ENCODE results near the gene PYGL. TPM values are rescaled to one million over a fixed set of nuclear protein-coding genes. Genes with fewer than 3 reads are reported as not detected.
"Not testable (repeated sequence)": the region's sequence is repeated elsewhere in the genome, so short reads cannot be mapped to it uniquely, and the experiment has no call there.

Gene PYGL
- total RNA-seq, 2 experiments from 2014 or later: 0.55 to 0.91 TPM

DNA sequence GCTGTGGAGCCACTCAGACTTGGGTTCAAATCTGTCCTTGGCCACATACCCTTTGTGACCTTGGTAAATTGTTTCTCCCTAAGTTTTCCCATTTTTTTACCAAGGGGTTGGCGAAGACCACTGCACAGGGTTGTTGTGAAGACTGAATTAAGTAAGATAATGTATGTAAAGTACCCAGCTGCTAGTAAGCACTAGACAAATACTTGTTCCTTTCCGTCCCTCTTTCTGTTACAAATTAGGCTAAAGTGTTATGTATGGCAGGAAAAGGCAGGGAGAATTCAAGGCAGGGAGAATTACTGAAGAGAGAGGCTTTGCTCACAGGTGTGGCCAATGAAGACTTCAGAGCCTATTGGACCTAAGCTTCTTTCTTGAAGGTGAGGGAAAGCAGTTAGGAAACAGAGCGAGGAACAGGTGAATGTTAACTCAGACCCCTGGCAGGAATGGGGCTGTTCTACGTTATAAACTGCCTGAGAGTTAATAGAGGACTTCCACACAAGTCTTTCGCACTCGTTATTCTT, 46.6 kb downstream of the PYGL start:
- H3K36me3 Mint-ChIP-seq: no peaks in the 10 kb centered on the region
- no peak overlapping the region for H3K4me3 Mint-ChIP-seq
- no peaks in the 10 kb centered on the region for H3K4me1 Mint-ChIP-seq
- H3K9me3 Mint-ChIP-seq (ENCODE audit: low read depth): no peaks in the 10 kb centered on the region
- ATAC-seq (no peak), DNase-seq (no peak)
- H3K27me3 Mint-ChIP-seq: peaks cover 21% of the 10 kb centered on the region
- CTCF ChIA-PET: no interaction called here
- H3K27ac Mint-ChIP-seq: no peak overlapping the region

DNA sequence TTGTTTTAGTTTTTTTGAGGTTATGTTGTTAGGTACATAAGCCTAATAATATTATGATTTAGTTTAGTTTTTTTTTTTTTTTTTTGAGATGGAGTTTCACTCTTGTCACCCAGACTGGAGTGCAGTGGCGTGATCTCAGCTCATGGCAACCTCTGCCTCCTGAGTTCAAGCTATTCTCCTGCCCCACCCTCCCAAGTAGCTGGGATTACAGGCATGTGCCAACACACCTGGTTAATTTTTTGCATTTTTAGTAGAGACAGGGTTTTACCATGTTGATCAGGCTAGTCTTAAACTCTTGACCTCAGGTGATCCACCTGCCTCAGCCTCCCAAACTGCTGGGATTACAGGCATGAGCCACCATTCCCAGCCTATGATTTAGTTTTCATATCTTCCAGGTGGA, 47.3 kb downstream of the PYGL start:
- H3K27ac Mint-ChIP-seq, CTCF ChIA-PET: not testable (repeated sequence)

DNA sequence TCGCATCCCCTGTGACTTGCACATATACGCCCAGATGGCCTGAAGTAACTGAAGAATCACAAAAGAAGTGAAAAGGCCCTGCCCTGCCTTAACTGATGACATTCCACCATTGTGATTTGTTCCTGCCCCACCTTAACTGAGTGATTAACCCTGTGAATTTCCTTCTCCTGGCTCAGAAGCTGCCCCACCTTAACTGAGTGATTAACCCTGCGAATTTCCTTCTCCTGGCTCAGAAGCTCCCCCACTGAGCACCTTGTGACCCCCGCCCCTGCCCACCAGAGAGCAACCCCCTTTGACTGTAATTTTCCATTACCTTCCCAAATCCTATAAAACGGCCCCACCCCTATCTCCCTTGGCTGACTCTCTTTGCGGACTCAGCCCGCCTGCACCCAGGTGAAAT, 47.9 kb downstream of the PYGL start:
- ATAC-seq; H3K4me1 Mint-ChIP-seq; CTCF ChIA-PET; H3K27ac Mint-ChIP-seq; H3K4me3 Mint-ChIP-seq; H3K9me3 Mint-ChIP-seq (ENCODE audit: low read depth); DNase-seq; H3K36me3 Mint-ChIP-seq: not testable (repeated sequence)
- H3K27me3 Mint-ChIP-seq: peaks cover 14% of the 10 kb centered on the region

More for the DNA sequence above, 47.3 kb downstream of the PYGL start:
- H3K4me3 Mint-ChIP-seq; H3K4me1 Mint-ChIP-seq; ATAC-seq; H3K9me3 Mint-ChIP-seq (ENCODE audit: low read depth); H3K36me3 Mint-ChIP-seq; DNase-seq: not testable (repeated sequence)
- H3K27me3 Mint-ChIP-seq: peaks cover 16% of the 10 kb centered on the region

DNA sequence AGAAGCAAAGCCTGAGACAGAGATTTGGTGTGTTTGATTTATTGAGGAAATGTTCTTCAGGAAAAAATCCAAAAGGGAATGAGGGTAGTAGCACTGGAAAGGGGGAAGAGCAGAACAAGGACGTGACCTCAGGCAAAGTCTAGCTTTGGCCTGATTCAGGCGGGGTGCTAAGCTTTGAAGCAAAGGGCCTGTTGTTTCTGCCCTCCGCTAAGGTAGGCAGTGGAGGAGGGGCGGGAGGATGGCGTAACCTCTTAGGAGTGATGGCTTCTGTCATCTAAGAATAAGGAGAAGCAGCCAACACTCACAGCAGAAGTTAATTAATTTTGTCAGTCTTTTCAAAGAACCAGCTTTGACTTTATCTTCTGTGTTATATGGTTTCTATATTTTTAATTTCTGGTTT, 52.0 kb downstream of the PYGL start:
- Mint-ChIP-seq H3K4me3 (no peak overlapping the region), H3K27me3 (peaks cover 8% of the 10 kb centered on the region), H3K36me3 (no peaks in the 10 kb centered on the region), H3K9me3 (ENCODE audit: low read depth) (no peaks in the 10 kb centered on the region), H3K27ac (no peak overlapping the region), H3K4me1 (no peaks in the 10 kb centered on the region)
- CTCF ChIA-PET: no interaction called here
- ATAC-seq: no peak
- no peak for DNase-seq

DNA sequence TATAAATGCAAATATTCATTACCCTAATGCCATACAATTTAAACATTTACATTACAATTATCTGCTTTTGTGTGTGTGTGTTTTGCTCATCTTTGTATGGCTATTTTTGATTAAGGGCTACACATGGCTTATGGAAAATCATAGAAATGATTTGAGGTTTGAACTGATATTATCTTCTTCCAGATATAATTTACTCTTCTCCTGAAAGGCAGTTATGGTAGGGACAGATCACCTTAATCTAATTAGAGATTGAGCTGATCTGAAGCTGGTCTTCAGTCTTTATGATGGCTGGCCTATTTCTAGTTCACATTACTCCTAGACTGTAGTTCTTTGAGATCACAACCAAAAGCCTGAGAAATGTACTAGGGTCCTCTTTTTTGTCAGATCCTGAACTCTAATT, 56.8 kb downstream of the PYGL start:
- no peaks in the 10 kb centered on the region for H3K36me3 Mint-ChIP-seq
- H3K27ac Mint-ChIP-seq: no peak overlapping the region
- no peaks in the 10 kb centered on the region for H3K9me3 Mint-ChIP-seq (ENCODE audit: low read depth)
- no peak for ATAC-seq
- H3K4me3 Mint-ChIP-seq: no peak overlapping the region
- DNase-seq: no peak
- H3K27me3 Mint-ChIP-seq: peaks cover 38% of the 10 kb centered on the region
- CTCF ChIA-PET: no interaction called here
- no peaks in the 10 kb centered on the region for H3K4me1 Mint-ChIP-seq

DNA sequence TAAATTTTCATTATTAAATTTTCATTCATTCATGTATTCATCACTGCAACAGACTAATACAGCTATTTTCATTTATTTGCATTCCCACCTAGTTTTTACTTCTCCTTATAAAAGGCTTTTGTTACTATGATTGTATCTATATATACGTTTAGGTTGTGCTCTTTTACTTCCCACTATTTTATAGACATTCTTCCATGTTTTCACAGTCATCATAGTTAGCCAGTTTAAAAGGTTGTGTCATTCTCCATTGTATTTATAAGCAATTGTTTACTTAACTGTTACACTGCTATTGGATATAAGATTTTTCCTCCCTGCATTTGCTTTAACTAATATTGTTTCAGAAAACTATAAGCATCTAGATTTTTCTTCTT, 60.5 kb downstream of the PYGL start:
- Mint-ChIP-seq H3K4me1 (no peaks in the 10 kb centered on the region), H3K27me3 (peaks cover 62% of the 10 kb centered on the region), H3K4me3 (no peak overlapping the region), H3K27ac (no peak overlapping the region), H3K9me3 (ENCODE audit: low read depth) (no peaks in the 10 kb centered on the region), H3K36me3 (no peaks in the 10 kb centered on the region)
- ATAC-seq (no peak), DNase-seq (no peak)
- CTCF ChIA-PET: no interaction called here

DNA sequence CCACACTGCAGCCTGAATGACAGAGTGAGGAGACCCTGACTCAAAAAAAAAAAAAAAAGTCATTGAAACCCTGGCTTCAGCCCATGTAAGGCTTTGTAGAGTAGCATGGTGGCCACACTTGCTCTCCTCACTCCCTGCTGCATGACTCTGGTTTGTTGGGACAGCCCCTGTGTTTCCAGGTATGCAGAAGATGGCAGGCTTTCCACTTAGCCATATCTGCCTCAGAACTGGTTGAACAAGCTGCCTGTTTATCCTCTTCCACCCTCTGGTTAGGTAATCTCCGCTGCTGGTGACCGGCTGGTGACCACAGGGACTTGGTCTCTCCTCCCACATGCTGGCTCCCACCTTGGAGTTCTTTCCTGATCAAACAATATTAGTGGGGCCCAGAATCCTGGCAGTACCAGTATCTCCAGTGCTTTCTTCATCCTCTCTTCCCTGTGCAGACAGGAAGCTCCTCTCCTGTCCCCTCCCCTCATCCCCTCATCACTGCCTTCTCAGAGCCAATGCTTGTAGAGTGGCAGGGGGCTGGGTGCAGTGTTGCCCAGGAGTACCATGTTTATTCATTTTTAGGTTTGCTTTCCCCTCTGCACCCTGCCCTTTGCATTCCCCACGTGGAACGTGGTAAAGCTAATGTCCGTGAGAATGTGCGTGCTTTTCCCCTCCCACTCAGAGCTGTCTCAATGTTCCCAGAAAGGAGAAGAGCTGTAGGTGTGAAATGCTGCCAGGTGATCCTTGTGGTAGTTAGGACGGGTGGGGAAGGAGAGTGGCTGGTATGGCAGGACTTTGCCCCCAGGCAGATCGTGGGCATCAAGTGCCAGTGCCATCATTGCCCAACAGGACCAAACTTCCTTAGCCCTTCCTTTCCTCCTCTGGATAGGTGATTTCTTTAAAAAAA, 61.1 kb downstream of the PYGL start:
- ATAC-seq: no peak
- Mint-ChIP-seq H3K27ac (no peak overlapping the region), H3K9me3 (ENCODE audit: low read depth) (no peaks in the 10 kb centered on the region), H3K36me3 (no peaks in the 10 kb centered on the region), H3K27me3 (peaks cover 64% of the 10 kb centered on the region), H3K4me1 (no peaks in the 10 kb centered on the region), H3K4me3 (no peak overlapping the region)
- CTCF ChIA-PET: no interaction called here
- DNase-seq: no peak

DNA sequence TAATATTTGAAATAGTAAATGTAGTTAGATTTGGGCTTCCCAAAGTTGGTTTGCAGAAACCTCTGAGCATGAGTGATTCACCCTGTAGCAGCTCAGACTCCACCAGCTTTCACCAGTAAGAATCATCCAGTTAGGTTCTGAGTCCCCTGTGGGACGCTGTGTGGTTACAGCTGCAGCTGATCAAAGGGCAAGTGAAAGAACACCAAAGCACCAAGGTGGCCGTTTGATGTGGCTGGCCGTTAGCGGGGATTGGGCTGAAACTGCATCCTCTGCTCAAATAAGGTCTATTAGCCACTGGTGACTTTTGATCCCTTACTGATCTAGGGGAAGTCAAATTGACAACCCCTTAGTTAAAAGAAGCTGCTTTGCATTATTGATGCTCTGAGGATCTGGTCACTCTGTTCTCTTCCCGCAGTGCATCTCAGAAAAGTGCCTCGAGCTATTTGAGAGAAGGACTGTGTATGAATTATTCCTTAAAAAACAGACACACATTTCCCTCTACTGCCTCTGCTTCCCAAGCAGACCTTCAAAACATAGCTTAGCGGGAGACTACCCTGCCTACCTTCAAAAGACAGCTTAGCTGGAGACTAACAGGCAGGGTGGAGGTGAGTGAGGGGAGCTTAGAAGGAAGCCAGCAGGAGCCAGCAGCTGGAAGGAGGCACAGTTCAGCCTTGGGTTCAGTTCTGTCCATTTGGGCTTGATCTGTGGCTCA, 68.8 kb downstream of the PYGL start:
- H3K27me3 Mint-ChIP-seq: peaks cover 88% of the 10 kb centered on the region
- no peak overlapping the region for H3K27ac Mint-ChIP-seq
- H3K36me3 Mint-ChIP-seq: no peaks in the 10 kb centered on the region
- ATAC-seq: peak; percentile 95
- peak; percentile 88 for DNase-seq
- peaks cover 39% of the 10 kb centered on the region for H3K4me1 Mint-ChIP-seq
- H3K4me3 Mint-ChIP-seq: no peak overlapping the region
- CTCF ChIA-PET: interaction anchor here (1.1 to 2.4 kb wide), 4 partner anchors 15 to 256 kb away, joined by 4 to 11 read pairs (median 4); partner anchors contain the start of gene TRIM9
- no peaks in the 10 kb centered on the region for H3K9me3 Mint-ChIP-seq (ENCODE audit: low read depth)

DNA sequence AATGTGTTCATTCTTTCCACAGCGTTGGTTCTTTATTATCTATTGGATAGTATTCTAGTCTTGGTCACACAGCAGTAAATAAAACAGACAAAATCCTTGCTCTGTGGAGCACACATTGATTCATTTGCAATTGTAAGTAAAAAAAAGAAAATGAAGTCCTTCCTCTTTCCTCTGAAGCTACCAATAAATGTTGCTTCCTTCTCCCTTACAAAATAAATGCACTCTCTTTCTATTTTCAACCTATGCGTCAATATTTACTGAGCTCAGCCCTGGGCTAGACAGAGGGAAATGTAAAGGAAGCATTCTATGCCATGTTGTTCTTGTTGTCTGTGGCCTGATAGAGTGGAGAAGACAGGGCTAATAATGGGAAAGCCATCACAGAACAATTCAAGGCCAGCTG, 69.5 kb downstream of the PYGL start:
- CTCF ChIA-PET: interaction anchor here (1.6 to 2.4 kb wide), 3 partner anchors 14 to 220 kb away, joined by 4 to 11 read pairs (median 4); partner anchors contain the start of gene TRIM9

DNA sequence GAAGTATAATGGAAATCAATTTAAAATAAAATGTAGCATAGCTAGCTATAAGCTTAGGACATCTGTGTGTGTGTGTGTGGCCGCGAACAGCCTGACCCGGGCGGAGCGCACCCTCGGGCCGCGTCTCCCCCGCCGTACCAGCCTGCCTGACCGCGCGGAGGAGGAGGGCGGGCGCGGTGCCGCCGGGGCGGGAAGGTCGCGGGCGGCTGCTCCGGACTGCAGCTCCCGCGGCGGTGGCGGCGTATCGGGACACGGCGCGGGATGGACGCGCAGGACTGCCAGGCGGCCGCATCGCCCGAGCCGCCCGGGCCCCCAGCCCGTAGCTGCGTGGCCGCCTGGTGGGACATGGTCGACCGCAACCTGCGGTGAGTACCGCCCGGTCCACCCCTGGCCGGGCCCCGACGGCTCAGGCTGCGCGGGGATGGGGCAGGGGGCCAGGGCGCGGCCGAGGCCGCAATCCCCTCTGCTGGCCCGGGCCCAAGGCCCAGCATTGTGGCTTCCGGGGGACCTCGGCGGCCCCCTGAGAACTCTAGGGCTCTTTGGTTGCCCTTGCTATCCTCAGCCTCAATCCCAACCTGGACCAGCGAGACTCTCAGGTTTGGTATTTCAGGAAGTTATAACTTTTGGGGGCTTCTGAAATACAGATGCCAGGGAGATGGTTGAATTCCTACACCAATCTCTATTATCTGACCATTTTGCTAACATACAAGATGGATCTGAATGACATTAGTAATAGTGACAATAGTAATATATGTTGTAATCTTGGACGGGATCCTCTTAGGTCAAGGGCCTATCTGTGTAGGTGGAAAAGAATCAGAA, 72.2 kb downstream of the PYGL start, which contains the start of gene ABHD12B:
Gene ABHD12B, plus strand, starts transcription at position 140 of the 819 bp plus-strand sequence. Its CDS starts 122 bp downstream, at position 262.
- no peaks in the 10 kb centered on the region for H3K9me3 Mint-ChIP-seq (ENCODE audit: low read depth)
- no peaks in the 10 kb centered on the region for H3K36me3 Mint-ChIP-seq
- H3K27me3 Mint-ChIP-seq: peaks cover 83% of the 10 kb centered on the region
- H3K4me1 Mint-ChIP-seq: peaks cover 39% of the 10 kb centered on the region
- no peak within 1 kb of the TSS for H3K27ac Mint-ChIP-seq
- DNase-seq (no peak), ATAC-seq (no peak)
- CTCF ChIA-PET: interaction anchor here (2.2 kb wide), 1 partner anchor 11 kb away, joined by 6 read pairs; no protein-coding TSS in a partner anchor
- no peak within 1 kb of the TSS for H3K4me3 Mint-ChIP-seq

More for the DNA sequence above, 69.5 kb downstream of the PYGL start:
- ATAC-seq (no peak), DNase-seq (no peak)
- H3K9me3 Mint-ChIP-seq (ENCODE audit: low read depth): no peaks in the 10 kb centered on the region
- peaks cover 89% of the 10 kb centered on the region for H3K27me3 Mint-ChIP-seq
- H3K36me3 Mint-ChIP-seq: no peaks in the 10 kb centered on the region
- no peak overlapping the region for H3K4me3 Mint-ChIP-seq
- H3K4me1 Mint-ChIP-seq: peaks cover 39% of the 10 kb centered on the region
- no peak overlapping the region for H3K27ac Mint-ChIP-seq

DNA sequence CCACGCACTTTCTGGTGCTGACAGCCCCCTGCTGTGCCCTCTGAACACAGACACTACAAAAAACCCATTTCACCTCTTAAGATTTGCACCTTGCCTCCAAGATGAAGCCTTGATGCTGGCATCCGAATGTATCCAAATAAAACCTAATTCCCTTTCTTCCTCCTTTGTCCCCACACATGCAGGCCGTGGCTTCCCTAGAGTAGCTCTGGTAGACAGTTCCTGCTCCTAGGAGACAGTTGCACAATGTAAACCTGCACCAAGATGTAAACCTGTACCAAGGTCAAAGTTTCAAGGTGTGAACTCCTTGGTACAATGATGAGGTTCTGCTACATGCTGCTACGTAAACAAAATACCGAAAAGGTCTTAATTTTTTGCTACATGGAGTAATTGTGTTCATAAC, 73.1 kb downstream of the PYGL start:
- ATAC-seq: no peak
- Mint-ChIP-seq H3K27ac (no peak overlapping the region), H3K4me3 (no peak overlapping the region), H3K36me3 (no peaks in the 10 kb centered on the region), H3K27me3 (peaks cover 82% of the 10 kb centered on the region), H3K4me1 (peaks cover 38% of the 10 kb centered on the region), H3K9me3 (ENCODE audit: low read depth) (no peaks in the 10 kb centered on the region)
- no peak for DNase-seq
- CTCF ChIA-PET: interaction anchor here (1.3 to 2.2 kb wide), 2 partner anchors 10 to 98 kb away, joined by 4 to 6 read pairs; no protein-coding TSS in a partner anchor

DNA sequence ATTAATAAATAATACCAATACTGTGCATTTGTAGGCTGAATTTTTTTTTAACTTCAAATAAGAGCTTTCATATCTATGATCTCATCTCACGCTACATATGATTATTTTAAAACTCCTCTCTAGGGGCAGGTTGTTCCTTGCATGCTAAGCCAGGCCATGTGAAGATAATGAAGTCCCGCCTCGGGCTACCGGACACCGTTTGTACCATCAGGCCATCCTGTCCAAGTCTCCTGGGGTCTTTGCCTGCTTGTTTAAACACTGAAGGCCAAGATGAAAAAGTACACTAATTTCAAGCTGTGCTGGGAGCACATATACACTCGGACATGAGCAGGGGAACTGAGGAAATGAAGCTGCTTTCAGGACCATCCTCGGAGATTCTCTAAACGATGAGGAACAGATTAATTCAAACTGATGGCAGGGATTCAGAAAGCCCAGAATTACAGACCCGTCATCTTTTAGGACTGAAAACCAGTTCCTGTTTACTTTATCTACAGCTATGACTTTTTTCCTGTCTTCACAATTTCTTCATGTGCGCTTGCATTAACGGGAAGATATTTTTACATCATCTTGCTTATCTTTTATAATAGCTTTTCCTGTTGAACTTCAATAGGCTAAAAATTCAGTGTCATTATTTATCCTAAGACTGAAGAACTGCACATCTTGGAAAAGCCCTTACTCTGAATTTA, 78.7 kb downstream of the PYGL start:
- H3K36me3 Mint-ChIP-seq: no peaks in the 10 kb centered on the region
- no peak for ATAC-seq
- no peak overlapping the region for H3K4me3 Mint-ChIP-seq
- H3K4me1 Mint-ChIP-seq: peaks cover 6% of the 10 kb centered on the region
- H3K27ac Mint-ChIP-seq: no peak overlapping the region
- no peak for DNase-seq
- CTCF ChIA-PET: interaction anchor here (1.0 kb wide), 1 partner anchor 87 kb away, joined by 4 read pairs; no protein-coding TSS in a partner anchor
- peaks cover 43% of the 10 kb centered on the region for H3K27me3 Mint-ChIP-seq
- H3K9me3 Mint-ChIP-seq (ENCODE audit: low read depth): no peaks in the 10 kb centered on the region

Data from activated CD8-positive, alpha-beta memory T cell treated with anti-CD3 and anti-CD28 coated beads, Interleukin-2, amount 10 ng/mL, durations not matched to agents 7 days and 5 days (primary cell).